ENCODE data around the gene MAG. TPM values are rescaled to one million over a fixed set of nuclear protein-coding genes. Genes with fewer than 3 reads are reported as not detected.

MAG gene
- total and polyA plus RNA-seq, 10 of the 15 experiments (the other 5 are each of a cell fraction or from before 2014, with no cell fraction given), result 0.03 to 0.82 (median 0.17) TPM; not detected in 2

DNA sequence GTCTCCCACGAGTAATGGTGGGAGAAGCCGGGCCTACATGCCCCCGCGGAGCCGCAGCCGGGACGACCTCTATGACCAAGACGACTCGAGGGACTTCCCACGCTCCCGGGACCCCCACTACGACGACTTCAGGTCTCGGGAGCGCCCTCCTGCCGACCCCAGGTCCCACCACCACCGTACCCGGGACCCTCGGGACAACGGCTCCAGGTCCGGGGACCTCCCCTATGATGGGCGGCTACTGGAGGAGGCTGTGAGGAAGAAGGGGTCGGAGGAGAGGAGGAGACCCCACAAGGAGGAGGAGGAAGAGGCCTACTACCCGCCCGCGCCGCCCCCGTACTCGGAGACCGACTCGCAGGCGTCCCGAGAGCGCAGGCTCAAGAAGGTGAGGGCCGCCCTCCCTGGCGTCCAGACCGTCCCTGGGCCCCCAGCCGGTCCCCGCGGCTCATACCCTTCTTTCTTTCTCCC, 24.6 kb upstream of the MAG start (continued):
- TF ChIP-seq CBFB (IDR thresholded peaks at IDR 0.05; ENCODE audit: low read depth), result 0 out of 2 replicates have a peak, but pooled peaks have one; percentile 34
- no peak for TF ChIP-seq MXI1 (IDR thresholded peaks at IDR 0.05; ENCODE audit: low read depth, low read length)
- TF ChIP-seq ESRRA (IDR thresholded peaks at IDR 0.05; ENCODE audit: low read length), result no peak
- no peak for TF ChIP-seq MYB (IDR thresholded peaks at IDR 0.05; ENCODE audit: borderline replicate concordance, low read depth, low read length)
- TF ChIP-seq HDAC2 (IDR thresholded peaks at IDR 0.05), result no peak
- no peak for TF ChIP-seq FOXK2 (IDR thresholded peaks at IDR 0.05)
- TF ChIP-seq, protein P1, sequence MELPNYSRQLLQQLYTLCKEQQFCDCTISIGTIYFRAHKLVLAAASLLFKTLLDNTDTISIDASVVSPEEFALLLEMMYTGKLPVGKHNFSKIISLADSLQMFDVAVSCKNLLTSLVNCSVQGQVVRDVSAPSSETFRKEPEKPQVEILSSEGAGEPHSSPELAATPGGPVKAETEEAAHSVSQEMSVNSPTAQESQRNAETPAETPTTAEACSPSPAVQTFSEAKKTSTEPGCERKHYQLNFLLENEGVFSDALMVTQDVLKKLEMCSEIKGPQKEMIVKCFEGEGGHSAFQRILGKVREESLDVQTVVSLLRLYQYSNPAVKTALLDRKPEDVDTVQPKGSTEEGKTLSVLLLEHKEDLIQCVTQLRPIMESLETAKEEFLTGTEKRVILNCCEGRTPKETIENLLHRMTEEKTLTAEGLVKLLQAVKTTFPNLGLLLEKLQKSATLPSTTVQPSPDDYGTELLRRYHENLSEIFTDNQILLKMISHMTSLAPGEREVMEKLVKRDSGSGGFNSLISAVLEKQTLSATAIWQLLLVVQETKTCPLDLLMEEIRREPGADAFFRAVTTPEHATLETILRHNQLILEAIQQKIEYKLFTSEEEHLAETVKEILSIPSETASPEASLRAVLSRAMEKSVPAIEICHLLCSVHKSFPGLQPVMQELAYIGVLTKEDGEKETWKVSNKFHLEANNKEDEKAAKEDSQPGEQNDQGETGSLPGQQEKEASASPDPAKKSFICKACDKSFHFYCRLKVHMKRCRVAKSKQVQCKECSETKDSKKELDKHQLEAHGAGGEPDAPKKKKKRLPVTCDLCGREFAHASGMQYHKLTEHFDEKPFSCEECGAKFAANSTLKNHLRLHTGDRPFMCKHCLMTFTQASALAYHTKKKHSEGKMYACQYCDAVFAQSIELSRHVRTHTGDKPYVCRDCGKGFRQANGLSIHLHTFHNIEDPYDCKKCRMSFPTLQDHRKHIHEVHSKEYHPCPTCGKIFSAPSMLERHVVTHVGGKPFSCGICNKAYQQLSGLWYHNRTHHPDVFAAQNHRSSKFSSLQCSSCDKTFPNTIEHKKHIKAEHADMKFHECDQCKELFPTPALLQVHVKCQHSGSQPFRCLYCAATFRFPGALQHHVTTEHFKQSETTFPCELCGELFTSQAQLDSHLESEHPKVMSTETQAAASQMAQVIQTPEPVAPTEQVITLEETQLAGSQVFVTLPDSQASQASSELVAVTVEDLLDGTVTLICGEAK (IDR thresholded peaks at IDR 0.05; ENCODE audit: borderline replicate concordance), result no peak
- TF ChIP-seq EZH2 (IDR thresholded peaks at IDR 0.05; ENCODE audit: borderline replicate concordance, control insufficient read depth, low read depth, low read length), result no peak
- TF ChIP-seq NRF1 (conservative IDR thresholded peaks at IDR 0.05; ENCODE audit: low read depth, low read length), result no peak
- TF ChIP-seq, protein P2, sequence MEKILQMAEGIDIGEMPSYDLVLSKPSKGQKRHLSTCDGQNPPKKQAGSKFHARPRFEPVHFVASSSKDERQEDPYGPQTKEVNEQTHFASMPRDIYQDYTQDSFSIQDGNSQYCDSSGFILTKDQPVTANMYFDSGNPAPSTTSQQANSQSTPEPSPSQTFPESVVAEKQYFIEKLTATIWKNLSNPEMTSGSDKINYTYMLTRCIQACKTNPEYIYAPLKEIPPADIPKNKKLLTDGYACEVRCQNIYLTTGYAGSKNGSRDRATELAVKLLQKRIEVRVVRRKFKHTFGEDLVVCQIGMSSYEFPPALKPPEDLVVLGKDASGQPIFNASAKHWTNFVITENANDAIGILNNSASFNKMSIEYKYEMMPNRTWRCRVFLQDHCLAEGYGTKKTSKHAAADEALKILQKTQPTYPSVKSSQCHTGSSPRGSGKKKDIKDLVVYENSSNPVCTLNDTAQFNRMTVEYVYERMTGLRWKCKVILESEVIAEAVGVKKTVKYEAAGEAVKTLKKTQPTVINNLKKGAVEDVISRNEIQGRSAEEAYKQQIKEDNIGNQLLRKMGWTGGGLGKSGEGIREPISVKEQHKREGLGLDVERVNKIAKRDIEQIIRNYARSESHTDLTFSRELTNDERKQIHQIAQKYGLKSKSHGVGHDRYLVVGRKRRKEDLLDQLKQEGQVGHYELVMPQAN (conservative IDR thresholded peaks at IDR 0.05), result no peak
- no peak for TF ChIP-seq BRCA1 (IDR thresholded peaks at IDR 0.05; ENCODE audit: low read depth, low read length)
- TF ChIP-seq TCF3 (IDR thresholded peaks at IDR 0.05; ENCODE audit: borderline replicate concordance, insufficient read depth, low read depth, low read length), result no peak
- TF ChIP-seq FOS (IDR thresholded peaks at IDR 0.05; ENCODE audit: borderline replicate concordance, extremely low read depth, insufficient read length), result no peak
- TF ChIP-seq SMARCA5 (IDR thresholded peaks at IDR 0.05), result no peak
- TF ChIP-seq, protein P3, sequence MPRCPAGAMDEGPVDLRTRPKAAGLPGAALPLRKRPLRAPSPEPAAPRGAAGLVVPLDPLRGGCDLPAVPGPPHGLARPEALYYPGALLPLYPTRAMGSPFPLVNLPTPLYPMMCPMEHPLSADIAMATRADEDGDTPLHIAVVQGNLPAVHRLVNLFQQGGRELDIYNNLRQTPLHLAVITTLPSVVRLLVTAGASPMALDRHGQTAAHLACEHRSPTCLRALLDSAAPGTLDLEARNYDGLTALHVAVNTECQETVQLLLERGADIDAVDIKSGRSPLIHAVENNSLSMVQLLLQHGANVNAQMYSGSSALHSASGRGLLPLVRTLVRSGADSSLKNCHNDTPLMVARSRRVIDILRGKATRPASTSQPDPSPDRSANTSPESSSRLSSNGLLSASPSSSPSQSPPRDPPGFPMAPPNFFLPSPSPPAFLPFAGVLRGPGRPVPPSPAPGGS (IDR thresholded peaks at IDR 0.05; ENCODE audit: borderline replicate concordance, insufficient read depth, low read depth, low read length, poor library complexity, severe bottlenecking), result no peak
- no peak for TF ChIP-seq TBL1XR1 (IDR thresholded peaks at IDR 0.05; ENCODE audit: low read depth, low read length)
- TF ChIP-seq, protein P4, sequence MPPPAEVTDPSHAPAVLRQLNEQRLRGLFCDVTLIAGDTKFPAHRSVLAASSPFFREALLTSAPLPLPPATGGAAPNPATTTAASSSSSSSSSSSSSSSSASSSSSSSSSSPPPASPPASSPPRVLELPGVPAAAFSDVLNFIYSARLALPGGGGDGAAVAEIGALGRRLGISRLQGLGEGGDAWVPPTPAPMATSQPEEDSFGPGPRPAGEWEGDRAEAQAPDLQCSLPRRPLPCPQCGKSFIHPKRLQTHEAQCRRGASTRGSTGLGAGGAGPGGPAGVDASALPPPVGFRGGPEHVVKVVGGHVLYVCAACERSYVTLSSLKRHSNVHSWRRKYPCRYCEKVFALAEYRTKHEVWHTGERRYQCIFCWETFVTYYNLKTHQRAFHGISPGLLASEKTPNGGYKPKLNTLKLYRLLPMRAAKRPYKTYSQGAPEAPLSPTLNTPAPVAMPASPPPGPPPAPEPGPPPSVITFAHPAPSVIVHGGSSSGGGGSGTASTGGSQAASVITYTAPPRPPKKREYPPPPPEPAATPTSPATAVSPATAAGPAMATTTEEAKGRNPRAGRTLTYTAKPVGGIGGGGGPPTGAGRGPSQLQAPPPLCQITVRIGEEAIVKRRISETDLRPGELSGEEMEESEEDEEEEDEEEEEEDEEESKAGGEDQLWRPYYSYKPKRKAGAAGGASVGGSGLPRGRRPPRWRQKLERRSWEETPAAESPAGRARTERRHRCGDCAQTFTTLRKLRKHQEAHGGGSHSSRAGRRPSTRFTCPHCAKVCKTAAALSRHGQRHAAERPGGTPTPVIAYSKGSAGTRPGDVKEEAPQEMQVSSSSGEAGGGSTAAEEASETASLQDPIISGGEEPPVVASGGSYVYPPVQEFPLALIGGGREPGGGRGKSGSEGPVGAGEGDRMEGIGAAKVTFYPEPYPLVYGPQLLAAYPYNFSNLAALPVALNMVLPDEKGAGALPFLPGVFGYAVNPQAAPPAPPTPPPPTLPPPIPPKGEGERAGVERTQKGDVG (CRISPR knock-in tag; IDR thresholded peaks at IDR 0.05), result no peak
- no peak for TF ChIP-seq TCF12 (IDR thresholded peaks at IDR 0.05; ENCODE audit: low read depth, low read length)
- no peak for TF ChIP-seq SREBF2 (IDR thresholded peaks at IDR 0.05; ENCODE audit: low read length)
- no peak; the same call in 1 of the 2 replicates for TF ChIP-seq POLR2AphosphoS2 (IDR thresholded peaks at IDR 0.05; ENCODE audit: low read depth, low read length)

All from GM12878 (cell line).